GM12892 (cell line): ENCODE results near the gene COX6A1.

ENCODE experiments used
- POLR2A ChIP-seq: IDR thresholded peaks from 2 replicates; pipeline ENCODE4 v1.6.1; 2011; ENCODE audit warnings: low read depth, low read length, control low read depth
- POLR2AphosphoS5 ChIP-seq: IDR thresholded peaks from 2 replicates; pipeline ENCODE4 v1.6.1; 2011; ENCODE audit warnings: low read depth, low read length, control low read depth

- no peak for TF ChIP-seq POLR2A
- TF ChIP-seq POLR2AphosphoS5: no peak
Measured at GRCh38 chr12:120402217-120402616, 35.7 kb upstream of the COX6A1 start.
